Activated naive CD8-positive, alpha-beta T cell treated with anti-CD3 and anti-CD28 coated beads for 36 hours (primary cell): ENCODE data around the gene HTR1D. TPM values are rescaled to one million over a fixed set of nuclear protein-coding genes. Genes with fewer than 3 reads are reported as not detected.

Experiments
- DNase-seq: peaks from one replicate; pipeline ENCODE4 v3.0.0; 2021
- H3K27ac Mint-ChIP-seq: one replicate; pipeline ENCODE4 v1.8.0; 2022; ENCODE audit warnings: mild to moderate bottlenecking, moderate library complexity, mixed read lengths
- H3K27me3 Mint-ChIP-seq: one replicate; pipeline ENCODE4 v1.8.0; 2022; ENCODE audit warnings: mild to moderate bottlenecking, mixed read lengths
- H3K36me3 Mint-ChIP-seq: one replicate; pipeline ENCODE4 v1.8.0; 2021; ENCODE audit warnings: mild to moderate bottlenecking, mixed read lengths
- H3K4me1 Mint-ChIP-seq: one replicate; pipeline ENCODE4 v1.8.0; 2021; ENCODE audit warnings: mixed read lengths
- H3K4me3 Mint-ChIP-seq: one replicate; pipeline ENCODE4 v1.8.0; 2022; ENCODE audit warnings: mild to moderate bottlenecking, moderate library complexity, mixed read lengths
- H3K9me3 Mint-ChIP-seq: one replicate; pipeline ENCODE4 v1.8.0; 2022; ENCODE audit warnings: mixed read lengths
- total RNA-seq, 2 experiments: library from RNA; stranded (reverse); gene quantifications; one replicate each; pipeline ENCODE4 v1.2.3, GENCODE V29; 2021

The HTR1D gene
- total RNA-seq, 2 experiments from 2014 or later = not detected

GRCh38 chr1:23178950-23179349 lies 38.4 kb downstream of the HTR1D start:
- Mint-ChIP-seq H3K4me3 (no peak overlapping the region), H3K36me3 (no peaks in the 10 kb centered on the region), H3K4me1 (peaks cover 20% of the 10 kb centered on the region), H3K27me3 (peaks cover 44% of the 10 kb centered on the region), H3K9me3 (no peaks in the 10 kb centered on the region), H3K27ac (no peak overlapping the region)
- DNase-seq = no peak

- Mint-ChIP-seq H3K4me3 (no peak overlapping the region), H3K36me3 (no peaks in the 10 kb centered on the region), H3K27ac (no peak overlapping the region), H3K9me3 (no peaks in the 10 kb centered on the region), H3K27me3 (peaks cover 40% of the 10 kb centered on the region), H3K4me1 (peaks cover 20% of the 10 kb centered on the region)
- no peak for DNase-seq
These were observed 38.9 kb downstream of the HTR1D start for GRCh38 chr1:23178414-23178813.

- DNase-seq = peak; percentile 68
- Mint-ChIP-seq H3K27me3 (peaks cover 33% of the 10 kb centered on the region), H3K36me3 (no peaks in the 10 kb centered on the region), H3K9me3 (no peaks in the 10 kb centered on the region), H3K4me1 (peaks cover 20% of the 10 kb centered on the region), H3K4me3 (peak overlapping the region; percentile 73), H3K27ac (no peak overlapping the region)
These were observed 39.6 kb downstream of the HTR1D start for GRCh38 chr1:23177438-23178380.

GRCh38 chr1:23177031-23177430 lies 40.3 kb downstream of the HTR1D start:
- Mint-ChIP-seq H3K4me1 (peaks cover 20% of the 10 kb centered on the region), H3K4me3 (peak overlapping the region; percentile 73), H3K9me3 (no peaks in the 10 kb centered on the region), H3K27me3 (peaks cover 33% of the 10 kb centered on the region), H3K27ac (no peak overlapping the region), H3K36me3 (no peaks in the 10 kb centered on the region)
- DNase-seq = no peak

GRCh38 chr1:23174426-23175110 lies 42.7 kb downstream of the HTR1D start:
- Mint-ChIP-seq H3K27ac (no peak overlapping the region), H3K9me3 (no peaks in the 10 kb centered on the region), H3K4me1 (peaks cover 25% of the 10 kb centered on the region), H3K27me3 (peaks cover 32% of the 10 kb centered on the region), H3K4me3 (no peak overlapping the region), H3K36me3 (no peaks in the 10 kb centered on the region)
- no peak for DNase-seq

GRCh38 chr1:23171181-23171755 lies 46.0 kb downstream of the HTR1D start:
- no peaks in the 10 kb centered on the region for H3K9me3 Mint-ChIP-seq
- no peak for DNase-seq
- peaks cover 4% of the 10 kb centered on the region for H3K27me3 Mint-ChIP-seq
- peaks cover 31% of the 10 kb centered on the region for H3K4me1 Mint-ChIP-seq
- peaks cover 2% of the 10 kb centered on the region for H3K36me3 Mint-ChIP-seq
- H3K4me3 Mint-ChIP-seq = no peak overlapping the region
- no peak overlapping the region for H3K27ac Mint-ChIP-seq

- peak overlapping the region; percentile 99 for H3K4me3 Mint-ChIP-seq
- peaks cover 2% of the 10 kb centered on the region for H3K36me3 Mint-ChIP-seq
- H3K27me3 Mint-ChIP-seq = no peaks in the 10 kb centered on the region
- H3K27ac Mint-ChIP-seq = no peak overlapping the region
- peak; percentile 37 for DNase-seq
- peaks cover 36% of the 10 kb centered on the region for H3K4me1 Mint-ChIP-seq
- no peaks in the 10 kb centered on the region for H3K9me3 Mint-ChIP-seq
These were observed 47.5 kb downstream of the HTR1D start for GRCh38 chr1:23169727-23170335.

- peaks cover 2% of the 10 kb centered on the region for H3K36me3 Mint-ChIP-seq
- DNase-seq = no peak
- peak overlapping the region; percentile 99 for H3K4me3 Mint-ChIP-seq
- H3K27me3 Mint-ChIP-seq = no peaks in the 10 kb centered on the region
- H3K9me3 Mint-ChIP-seq = no peaks in the 10 kb centered on the region
- no peak overlapping the region for H3K27ac Mint-ChIP-seq
- peaks cover 34% of the 10 kb centered on the region for H3K4me1 Mint-ChIP-seq
These were observed 48.1 kb downstream of the HTR1D start for GRCh38 chr1:23169195-23169575.

- no peaks in the 10 kb centered on the region for H3K27me3 Mint-ChIP-seq
- H3K4me1 Mint-ChIP-seq = peaks cover 33% of the 10 kb centered on the region
- H3K36me3 Mint-ChIP-seq = peaks cover 2% of the 10 kb centered on the region
- no peaks in the 10 kb centered on the region for H3K9me3 Mint-ChIP-seq
- peak within 1 kb of the TSS; percentile 99 for H3K4me3 Mint-ChIP-seq
- DNase-seq = peak; percentile 83
- H3K27ac Mint-ChIP-seq = peak within 1 kb of the TSS; percentile 95
These were observed 48.7 kb downstream of the HTR1D start, which contains the start of gene LUZP1 for GRCh38 chr1:23168445-23169194. Gene LUZP1, minus strand, starts transcription at chr1:23168856.

GRCh38 chr1:23168079-23168444 lies 49.2 kb downstream of the HTR1D start:
- Mint-ChIP-seq H3K36me3 (peaks cover 2% of the 10 kb centered on the region), H3K9me3 (no peaks in the 10 kb centered on the region), H3K4me1 (peaks cover 33% of the 10 kb centered on the region), H3K27ac (peak overlapping the region; percentile 95), H3K27me3 (no peaks in the 10 kb centered on the region), H3K4me3 (peak overlapping the region; percentile 99)
- DNase-seq = peak; percentile 38

GRCh38 chr1:23167353-23168078 lies 49.8 kb downstream of the HTR1D start:
- peaks cover 2% of the 10 kb centered on the region for H3K36me3 Mint-ChIP-seq
- no peaks in the 10 kb centered on the region for H3K27me3 Mint-ChIP-seq
- peak overlapping the region; percentile 99 for H3K4me3 Mint-ChIP-seq
- no peaks in the 10 kb centered on the region for H3K9me3 Mint-ChIP-seq
- peak; percentile 50 for DNase-seq
- H3K27ac Mint-ChIP-seq = peak overlapping the region; percentile 29
- peaks cover 33% of the 10 kb centered on the region for H3K4me1 Mint-ChIP-seq

- Mint-ChIP-seq H3K27me3 (no peaks in the 10 kb centered on the region), H3K36me3 (peaks cover 2% of the 10 kb centered on the region), H3K4me3 (peak overlapping the region; percentile 81), H3K4me1 (peaks cover 33% of the 10 kb centered on the region), H3K9me3 (no peaks in the 10 kb centered on the region), H3K27ac (no peak overlapping the region)
- DNase-seq = no peak
These were observed 50.4 kb downstream of the HTR1D start for GRCh38 chr1:23166854-23167253.

GRCh38 chr1:23163395-23163794 lies 53.9 kb downstream of the HTR1D start:
- H3K27ac Mint-ChIP-seq = no peak overlapping the region
- no peak overlapping the region for H3K4me3 Mint-ChIP-seq
- peaks cover 2% of the 10 kb centered on the region for H3K36me3 Mint-ChIP-seq
- no peaks in the 10 kb centered on the region for H3K27me3 Mint-ChIP-seq
- peaks cover 20% of the 10 kb centered on the region for H3K4me1 Mint-ChIP-seq
- H3K9me3 Mint-ChIP-seq = no peaks in the 10 kb centered on the region
- DNase-seq = no peak
